K562 (cell line): ENCODE data around the gene C11orf54.

Experiments used
- EP300 ChIP-seq: IDR thresholded peaks from 2 replicates; pipeline ENCODE4 v1.6.1; 2012; ENCODE audit warnings: low read length, improper control_type of control experiment
- PRMT5 ChIP-seq: sonication (generic); formaldehyde crosslinking; IDR thresholded peaks from 2 replicates; pipeline ENCODE4 v1.5.0; 2020; ENCODE audit warnings: missing genetic modification reagents
- TAF15 ChIP-seq: fragments of 200-400 bp; formaldehyde crosslinking; IDR thresholded peaks from 2 replicates; pipeline ENCODE4 v1.6.1; 2017; ENCODE audit warnings: mild to moderate bottlenecking, low read depth, low read length, moderate library complexity

DNA sequence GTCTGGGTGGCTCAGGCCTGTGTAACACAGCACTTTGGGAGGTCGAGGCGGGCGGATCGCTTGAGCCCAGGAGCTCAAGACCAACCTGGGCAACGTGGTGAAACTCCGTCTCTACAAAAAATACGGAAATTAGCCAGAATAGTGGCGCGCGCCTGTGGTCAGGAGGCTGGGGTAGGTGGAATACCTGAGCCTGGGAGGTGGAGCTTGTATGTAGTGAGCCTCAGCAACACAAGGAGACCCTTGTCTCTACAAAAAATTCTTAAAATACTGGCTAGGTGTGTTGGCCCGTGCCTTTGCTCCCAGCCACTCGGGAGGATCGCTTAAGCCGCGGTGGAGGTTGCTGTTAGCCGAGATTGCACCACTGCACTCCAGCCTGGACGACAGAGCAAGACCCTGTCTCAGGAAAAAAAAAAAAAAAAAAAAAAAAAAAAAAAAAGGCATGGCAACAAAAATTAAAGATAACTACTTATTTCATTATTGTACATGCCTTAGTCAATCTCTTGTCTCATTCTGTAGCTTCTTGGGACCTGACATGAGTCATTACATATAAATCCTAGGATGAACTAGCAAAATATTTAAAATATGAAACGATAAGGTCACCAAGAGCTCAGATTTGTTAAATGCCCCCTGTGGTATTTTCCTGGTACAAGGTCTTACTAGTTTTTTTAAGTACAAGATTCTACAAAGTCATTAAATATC lies 1.3 kb upstream of the C11orf54 start:
- TF ChIP-seq EP300 (no peak), PRMT5 (CRISPR knock-in tag) (no peak), TAF15 (no peak)
